ENCODE data around the gene CEBPE.

The CEBPE gene

DNA sequence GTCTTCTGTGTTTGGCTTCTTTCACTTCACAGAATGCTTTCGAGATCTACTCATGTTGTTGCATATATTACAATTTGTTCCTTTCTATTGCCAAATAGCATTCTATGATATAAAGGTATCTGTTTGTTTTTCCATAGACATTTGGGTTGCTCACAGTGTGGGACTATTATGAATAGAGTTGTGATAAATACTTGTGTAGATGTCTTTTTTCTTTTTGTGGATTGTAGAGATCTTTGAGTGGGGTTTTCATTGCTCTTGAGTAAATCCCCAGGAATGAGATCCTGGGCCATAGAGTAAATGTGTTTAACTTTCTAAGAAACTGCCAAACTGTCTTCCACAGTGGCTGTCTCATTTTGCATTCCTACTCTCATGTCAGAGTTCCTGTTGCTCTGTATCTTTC, 24.9 kb upstream of the CEBPE start:
- no peak for DNase-seq (ENCODE audit: low read depth in 2 of 2)

DNA sequence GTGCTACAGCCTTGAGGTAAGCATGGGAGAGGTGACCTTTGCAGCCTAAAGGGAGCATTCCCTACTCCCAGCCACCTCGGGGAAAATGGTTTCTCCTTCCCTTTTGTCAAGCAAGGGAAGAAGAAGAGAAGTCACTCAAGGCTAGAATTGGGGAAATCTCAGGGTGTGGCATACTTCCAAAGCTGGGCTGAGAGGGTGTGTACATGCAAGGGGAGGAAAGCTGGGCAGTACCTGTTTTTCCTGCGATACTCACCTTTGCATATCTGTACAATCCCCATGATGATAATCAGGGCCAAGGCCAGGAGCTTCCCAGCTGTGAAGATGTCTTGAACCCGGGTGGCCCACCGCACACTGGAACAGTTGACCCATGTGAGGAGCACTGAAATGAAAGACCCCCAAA, 23.8 kb upstream of the CEBPE start:
- DNase-seq (ENCODE audit: low read depth in 2 of 2), result no peak

DNA sequence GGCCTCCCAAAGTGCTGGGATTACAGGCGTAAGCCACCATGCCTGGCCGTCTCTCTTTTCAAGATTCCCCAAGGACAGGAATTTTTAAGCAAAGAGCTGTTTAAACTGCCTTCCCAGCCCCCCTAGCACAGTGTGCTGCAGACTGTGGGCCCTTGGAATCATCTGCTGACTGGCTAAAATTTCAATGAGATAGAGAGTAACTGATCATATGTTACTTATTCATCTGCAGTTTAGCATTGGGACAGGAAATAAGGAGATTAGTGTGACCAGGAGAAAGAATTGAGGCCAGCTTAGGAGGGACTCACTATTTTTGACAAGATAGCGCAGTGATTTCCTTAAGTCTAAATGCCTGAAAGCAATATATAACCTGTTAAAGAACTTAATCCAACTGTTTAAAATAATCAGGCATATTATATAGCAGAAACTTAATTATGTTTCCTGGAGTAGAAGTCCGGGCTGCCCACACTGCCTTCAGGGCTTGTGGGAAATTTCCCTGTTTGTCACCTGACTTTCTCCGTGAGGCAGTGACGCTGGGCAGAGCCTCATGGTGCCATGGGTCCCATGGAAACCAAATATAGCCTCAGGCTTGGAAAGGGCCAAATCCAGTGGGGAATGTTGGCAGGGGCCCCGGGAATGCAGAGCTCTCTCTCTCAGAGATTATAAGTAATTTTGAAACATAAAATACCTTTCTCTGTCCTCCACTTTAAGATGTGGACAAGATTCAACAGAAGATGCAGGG, 22.8 kb upstream of the CEBPE start:
- no peak for DNase-seq (ENCODE audit: low read depth in 2 of 2)

DNA sequence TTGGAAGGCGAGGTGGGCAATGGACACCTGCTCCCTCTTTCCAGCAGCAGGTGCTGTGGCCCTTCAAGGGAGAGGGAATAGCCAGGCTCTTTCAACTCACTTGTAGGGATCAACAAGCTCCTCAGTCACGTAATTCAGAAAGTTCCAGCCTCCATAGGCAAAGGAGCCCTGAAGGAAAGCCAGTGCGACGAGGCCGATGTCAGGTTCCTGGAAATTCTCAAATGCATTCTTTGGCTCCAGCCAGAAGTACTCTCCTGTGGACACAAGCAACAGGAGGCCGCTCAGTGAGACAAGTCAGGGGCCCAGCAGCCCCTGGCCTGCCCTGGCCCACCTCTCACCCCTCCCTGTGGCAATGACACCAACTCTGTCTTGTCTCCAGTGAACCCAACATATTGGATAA, 21.3 kb upstream of the CEBPE start:
- no peak for DNase-seq (ENCODE audit: low read depth in 2 of 2)

DNA sequence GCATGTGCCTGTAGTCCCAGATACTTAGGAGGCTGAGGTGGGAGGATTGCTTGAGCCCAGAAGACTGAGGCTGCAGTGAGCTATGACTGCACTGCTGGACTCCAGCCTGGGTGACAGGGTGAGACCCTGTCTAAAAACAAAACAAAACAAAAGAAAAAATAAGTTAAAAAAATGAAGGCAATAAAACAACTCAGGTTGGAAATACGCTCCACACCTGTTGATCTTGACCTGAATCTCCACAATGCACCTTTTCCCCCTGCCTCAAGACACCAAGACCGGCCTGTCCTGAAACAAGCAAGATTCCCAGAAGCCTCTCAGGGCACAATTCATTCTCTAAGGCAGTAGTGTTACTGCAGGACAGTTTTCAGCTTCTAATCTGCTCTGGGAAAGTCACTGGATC, 20.8 kb upstream of the CEBPE start:
- DNase-seq (ENCODE audit: low read depth in 2 of 2), result no peak

DNA sequence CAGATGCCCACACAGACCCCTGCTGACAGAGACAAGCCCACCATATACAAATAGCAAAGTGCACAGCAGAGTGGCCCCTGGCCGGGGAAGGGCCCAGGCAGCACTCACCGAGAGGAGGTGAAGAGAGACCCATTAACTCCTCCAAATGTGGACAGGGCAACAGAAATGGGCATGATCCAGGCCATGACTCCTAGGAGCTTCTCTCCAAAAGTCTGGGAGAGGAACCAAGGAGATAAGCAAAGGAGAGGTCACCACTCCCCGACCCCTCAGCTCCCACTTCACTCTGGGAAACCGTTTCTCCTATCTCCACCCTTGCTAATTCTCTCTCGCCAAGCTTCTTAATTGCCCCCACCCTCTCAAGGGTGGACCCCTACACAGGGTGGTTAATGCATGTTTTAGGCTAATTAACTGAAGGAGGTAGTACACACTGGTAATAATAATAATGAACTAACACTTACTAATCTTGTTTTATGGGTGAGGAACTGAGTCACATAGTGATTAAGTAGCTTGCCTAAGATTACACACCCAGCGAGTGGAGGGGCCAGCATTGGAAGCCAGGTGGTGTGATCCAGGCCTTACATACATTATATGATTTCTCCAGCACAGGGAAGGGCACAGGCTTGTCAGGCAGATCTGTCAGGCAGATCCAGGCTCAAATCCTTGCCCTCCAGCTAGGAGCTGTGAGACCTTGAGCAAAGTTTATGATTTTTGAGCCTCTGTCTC, 18.9 kb upstream of the CEBPE start:
- DNase-seq (ENCODE audit: low read depth in 2 of 2), result no peak

DNA sequence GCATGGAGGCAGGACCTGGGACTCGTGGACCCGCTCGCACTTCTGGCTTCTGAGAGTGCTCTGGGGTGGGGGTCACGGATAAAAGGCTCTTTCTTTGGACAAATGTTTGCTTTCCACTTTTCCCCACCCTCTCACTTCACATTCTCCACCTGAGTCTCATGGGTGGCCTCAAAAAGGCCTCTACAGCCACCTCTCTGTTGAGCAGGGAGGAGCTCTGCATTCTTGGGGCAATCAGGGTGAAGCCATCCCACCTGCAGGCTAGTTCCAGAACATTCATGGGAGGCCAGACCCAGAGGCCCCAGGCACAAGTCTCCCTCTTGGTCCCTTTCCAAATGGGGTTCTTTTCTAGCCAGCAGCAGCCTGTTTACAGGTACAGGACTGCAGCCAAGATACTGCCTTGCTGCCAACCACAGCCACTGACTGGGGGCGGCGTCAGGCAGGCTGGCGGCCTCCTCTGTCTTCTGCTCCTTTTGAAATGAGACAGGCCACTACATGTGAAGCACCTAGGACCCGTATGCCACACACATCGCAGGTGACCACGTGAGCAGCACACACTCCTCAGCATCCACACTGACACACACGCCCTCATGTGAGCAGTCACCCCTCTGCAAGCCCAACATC, 18.2 kb upstream of the CEBPE start:
- DNase-seq (ENCODE audit: low read depth in 2 of 2), result no peak

DNA sequence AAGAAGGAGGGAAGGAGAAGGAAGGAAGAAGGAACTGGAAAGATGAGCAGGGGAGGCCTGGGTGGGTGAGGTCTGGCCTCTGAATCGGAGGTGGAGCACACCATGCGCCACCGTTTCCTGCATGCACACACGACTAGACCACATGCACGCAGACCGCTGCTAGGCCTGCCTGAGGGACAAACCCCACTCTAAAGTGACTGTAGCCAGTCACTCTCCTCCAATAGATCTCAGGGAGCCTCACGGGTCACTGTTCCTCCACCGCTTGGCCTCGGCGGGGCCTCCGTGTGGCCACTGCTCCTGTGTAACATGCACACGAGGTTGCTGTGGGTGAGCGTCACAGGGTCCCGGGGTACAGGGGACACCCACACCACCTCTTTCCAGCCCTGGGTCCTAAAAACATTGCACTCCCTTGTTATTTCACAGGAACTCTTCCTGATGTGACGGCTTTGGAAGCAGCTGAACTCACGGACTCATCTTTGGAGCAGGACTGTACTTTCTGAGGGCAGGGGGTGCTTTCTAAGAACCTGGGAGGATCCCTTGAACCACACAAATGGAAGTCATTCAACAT, 17.6 kb upstream of the CEBPE start:
- no peak for DNase-seq (ENCODE audit: low read depth in 2 of 2)

DNA sequence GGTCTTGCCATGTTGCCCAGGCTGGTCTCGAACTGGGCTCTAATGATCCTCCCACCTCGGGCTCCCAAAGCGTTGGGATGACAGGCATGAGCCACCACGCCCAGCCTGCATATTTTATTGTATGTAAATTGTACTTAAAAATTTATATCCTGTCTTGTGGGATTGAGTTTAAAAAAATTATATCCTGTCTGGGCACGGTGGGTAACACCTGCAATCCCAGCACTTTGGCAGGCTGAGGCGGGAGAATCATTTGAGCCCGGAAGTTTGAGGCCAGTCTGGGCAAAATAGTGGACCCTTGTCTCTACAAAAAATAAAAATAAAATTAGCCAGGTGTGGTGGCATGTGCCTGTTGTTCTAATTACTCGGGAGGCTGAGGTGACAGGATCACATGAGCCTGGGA, 13.9 kb upstream of the CEBPE start:
- DNase-seq (ENCODE audit: low read depth in 2 of 2), result no peak

DNA sequence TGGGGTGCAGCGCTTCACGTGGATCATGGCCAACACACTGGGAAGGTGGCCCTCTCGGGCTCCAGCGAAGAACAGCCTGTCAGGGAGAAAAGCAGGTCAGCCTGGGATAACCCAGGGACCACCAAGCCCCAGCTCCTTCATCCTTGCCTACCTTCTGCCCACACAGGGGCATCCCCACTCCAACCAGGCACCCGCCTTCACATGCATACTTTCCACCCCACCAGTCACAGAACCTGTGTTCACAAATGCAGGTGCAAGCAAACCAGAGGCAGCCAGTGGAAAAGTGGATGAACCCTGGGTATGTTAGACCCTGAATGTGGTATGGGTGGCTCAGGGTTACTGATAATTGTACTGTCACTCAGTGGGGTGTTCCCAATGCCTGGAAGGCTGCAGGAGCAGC, 12.4 kb upstream of the CEBPE start:
- no peak for DNase-seq (ENCODE audit: low read depth in 2 of 2)

DNA sequence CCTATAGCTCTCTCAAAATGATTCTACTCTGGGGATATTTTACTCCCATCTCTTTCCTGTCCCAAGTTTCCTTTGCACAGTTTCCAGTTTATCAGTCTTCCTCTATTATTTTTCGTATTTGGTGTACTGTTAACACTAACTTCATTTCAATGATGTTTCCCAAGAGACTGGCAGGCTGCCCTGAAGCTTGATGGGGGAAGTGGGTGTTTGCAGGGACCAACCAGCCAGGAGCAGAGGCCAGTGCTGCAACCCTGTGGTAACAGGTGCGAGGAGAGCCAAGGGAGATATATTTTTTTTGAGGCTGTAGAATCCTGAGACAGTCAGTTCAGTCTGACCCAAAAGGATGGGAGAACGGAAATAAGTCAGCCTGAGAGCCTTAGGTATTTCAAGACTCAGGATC, 11.8 kb upstream of the CEBPE start:
- DNase-seq (ENCODE audit: low read depth in 2 of 2), result no peak

DNA sequence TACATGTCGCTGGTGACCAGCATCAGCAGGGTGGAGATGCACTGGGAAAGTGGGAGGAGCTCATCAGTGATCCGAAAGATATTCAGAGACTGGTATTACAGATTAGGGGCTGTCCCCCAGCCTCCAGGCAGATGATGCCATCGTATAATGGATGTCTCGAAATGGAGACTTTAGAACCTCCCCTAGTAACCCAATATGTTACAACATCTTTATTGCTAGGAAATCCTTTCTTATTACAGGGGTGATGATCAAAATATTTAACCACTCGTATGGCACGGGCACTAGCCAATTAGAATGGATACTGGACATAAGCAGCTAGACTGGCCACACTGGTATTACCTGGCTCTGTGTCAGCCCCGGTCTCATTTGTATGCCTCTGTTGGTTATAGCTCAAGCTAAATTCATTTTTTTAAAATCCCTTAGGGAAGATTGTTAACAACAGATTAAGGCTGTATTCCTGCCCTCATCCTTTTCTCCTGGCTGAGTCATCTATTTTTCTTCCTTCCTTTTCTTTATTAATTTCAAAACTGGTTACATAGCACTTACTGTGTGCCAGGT, 10.8 kb upstream of the CEBPE start:
- no peak for DNase-seq (ENCODE audit: low read depth in 2 of 2)

DNA sequence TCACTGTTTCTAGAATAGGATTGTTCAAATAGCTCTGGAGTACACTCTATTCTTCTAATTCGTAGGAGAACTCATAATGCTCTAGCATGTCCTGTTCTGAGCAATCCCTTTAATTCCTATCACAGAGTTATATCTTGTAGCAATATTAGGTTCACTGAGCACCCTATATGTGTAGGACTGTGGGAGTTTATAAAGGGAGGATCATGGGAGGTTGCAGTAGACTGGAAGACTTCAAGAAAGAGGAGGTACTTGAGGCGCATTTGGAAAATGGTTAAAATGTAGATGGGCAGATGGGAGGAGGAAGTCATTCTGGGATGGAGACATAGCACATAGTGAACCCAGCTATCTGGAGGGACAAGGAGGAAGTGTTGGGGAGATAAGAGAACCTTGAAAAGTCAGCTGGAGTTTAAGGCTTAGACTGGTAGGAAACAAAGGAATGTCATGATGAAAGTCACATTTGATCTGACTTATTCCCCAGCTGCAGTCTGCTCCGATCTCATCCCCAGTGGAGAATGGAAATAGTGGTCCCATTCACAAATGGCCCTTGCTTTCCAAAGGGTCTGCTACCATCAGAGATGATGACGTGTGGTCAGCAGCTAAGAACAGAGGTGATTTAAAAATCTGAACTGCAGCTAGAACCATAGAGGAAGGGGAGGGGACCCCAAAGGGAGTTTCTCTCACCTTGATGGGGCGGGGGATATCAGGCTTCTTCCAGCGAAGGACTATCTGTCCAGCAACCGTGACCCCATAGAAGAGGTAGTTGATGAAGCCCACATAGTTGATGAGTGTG, 10.1 kb upstream of the CEBPE start:
- no peak for DNase-seq (ENCODE audit: low read depth in 2 of 2)

DNA sequence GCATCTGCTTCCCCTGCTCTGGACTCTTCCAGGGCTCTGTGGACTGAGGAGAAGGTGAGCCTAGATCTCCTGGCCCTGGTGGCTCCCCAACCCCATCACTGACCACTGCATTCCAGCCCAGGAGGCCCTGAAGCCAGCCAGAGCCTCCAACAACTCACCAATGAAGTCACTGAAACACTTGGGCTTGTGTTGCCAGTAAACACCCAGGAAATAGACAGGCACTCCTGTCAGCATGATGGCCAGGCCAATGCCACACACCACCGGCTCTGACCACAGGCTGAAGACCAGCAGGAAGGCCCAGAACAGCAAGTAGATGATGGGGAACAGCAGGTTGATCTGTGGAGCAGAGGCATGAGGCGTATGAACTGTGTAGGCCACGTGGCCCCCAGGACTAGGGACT, 8.8 kb upstream of the CEBPE start:
- no peak for DNase-seq (ENCODE audit: low read depth in 2 of 2)

DNA sequence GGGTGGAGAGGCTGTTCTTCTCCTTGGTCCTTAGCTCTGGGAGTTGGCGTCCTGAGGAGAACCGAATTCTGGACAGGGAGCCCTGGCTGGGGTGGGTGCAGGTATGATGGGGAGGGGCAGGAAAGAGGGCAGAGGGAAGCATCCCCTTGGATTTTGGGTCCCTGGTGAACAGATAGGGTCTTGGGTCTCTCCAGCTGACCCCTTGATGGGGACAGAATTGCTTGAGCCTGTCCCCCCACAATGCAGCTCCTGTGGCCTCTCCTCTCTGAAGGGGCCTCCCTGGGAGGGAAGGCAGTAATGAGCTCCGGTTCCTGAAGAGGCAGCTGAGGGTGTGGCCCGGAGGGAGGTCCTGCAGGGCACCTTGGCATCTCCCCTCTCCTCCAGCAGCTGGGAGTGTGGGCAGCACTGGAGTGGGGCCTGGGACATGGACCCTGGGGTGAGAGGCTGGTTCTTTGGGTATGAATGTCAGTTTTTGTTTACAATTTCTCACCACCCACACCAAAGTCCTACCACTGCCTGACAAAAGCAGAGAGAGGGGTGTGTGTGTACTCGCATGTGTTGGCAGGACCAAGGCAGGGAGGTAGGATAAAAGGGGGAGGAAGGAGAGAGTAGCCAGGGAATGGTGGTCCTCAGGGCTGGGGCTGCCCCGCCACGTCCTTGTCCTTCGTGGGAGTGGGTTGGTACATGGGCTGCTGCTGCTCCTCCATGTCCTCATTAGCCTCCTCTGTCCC, 7.7 kb upstream of the CEBPE start:
- DNase-seq (ENCODE audit: low read depth in 2 of 2), result no peak

DNA sequence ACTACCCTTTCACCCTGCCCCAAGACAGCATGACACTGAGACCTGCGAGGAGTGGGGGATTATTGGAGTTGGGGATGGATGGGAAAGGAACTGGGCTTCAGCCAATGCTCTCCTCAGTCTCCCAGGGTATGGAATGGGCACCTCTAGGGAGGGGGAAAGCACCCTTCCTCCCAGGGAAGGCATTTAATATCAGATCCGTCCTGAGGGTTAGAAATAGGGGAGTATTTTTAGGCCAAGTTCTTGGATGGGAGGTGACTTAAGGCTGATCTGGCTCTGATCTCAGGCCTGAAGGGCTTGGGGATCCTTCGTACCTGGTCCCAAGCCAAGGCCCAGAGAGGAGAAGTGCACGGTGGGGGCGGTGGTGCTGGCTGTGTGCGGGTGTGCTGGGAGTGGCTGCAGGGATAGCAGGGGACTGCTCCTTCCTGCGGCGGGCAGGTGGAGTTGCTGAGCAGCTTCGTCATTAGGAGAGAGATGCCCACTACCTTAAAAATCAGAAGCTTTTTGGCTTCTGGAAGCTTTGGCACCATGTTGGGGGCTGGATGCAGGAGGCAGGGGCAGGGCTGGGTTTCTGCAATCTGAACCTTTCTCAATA, 7.0 kb upstream of the CEBPE start:
- no peak for DNase-seq (ENCODE audit: low read depth in 2 of 2)

DNA sequence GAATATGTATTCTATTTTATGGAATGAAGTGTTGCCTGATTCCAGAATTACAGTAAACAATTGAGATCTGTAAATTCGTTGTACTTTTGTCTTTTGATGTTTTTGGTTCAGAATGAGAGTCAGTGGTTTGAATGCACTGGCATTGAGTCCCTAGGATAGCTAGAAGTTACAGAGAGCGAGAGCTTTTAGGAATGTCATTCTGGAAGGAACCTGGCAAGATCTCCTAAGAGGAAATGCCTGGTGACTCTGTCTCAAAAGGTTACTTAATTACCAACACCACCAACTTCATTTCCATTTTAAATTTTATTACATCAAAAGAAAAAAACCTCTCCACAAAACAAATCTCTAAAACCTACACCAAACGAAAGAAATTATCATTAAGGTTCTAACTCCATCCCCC, 6.0 kb upstream of the CEBPE start:
- no peak for DNase-seq (ENCODE audit: low read depth in 2 of 2)

DNA sequence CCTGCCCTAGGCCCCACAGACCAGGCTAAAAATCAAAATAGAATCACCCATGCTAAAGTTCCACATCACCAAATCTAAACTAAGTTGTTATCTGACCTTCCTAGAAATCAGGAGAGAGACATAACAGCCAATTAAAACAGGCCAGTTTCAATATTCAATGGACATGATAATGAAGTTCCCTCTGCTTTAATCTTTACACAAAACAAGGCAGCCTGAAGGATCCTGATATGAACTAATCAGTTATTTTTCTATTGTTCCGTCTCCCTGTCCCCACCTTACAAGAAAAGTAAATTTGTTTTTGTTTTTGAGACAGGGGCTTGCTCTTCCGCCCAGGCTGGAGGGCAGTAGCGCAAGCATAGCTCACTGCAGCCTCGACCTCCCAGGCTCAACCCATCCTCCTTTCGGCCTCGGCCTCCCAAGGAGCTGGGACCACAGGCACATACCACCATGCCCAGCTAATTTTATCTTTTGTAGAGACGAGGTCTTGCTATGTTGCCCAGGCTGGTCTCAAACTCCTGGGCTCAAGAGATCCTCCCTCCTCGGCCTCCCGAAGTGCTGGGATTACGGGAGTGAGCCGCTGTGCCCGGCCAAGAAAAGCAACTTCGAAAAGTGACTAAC, 5.4 kb upstream of the CEBPE start:
- DNase-seq (ENCODE audit: low read depth in 2 of 2), result no peak

DNA sequence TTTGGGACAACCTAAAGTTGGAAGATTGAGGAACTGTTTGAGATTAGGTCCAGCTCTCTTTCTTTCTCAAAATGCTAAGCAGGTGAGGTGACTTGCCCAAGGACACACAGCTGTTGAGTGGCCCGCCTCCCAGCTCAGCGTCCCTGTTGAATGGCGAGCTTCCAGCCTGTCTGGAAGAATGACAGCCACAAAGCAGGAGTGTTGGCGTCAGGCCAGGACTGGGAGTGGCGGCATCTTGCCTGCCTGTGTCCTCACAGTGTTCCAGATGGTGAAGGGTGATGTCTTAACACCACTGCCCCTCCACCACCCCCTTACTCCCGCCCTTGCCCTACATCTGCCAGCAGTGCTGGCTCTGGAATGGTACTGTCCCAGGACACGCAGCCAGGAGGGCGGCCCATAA, 4.4 kb upstream of the CEBPE start:
- DNase-seq (ENCODE audit: low read depth in 2 of 2), result no peak

DNA sequence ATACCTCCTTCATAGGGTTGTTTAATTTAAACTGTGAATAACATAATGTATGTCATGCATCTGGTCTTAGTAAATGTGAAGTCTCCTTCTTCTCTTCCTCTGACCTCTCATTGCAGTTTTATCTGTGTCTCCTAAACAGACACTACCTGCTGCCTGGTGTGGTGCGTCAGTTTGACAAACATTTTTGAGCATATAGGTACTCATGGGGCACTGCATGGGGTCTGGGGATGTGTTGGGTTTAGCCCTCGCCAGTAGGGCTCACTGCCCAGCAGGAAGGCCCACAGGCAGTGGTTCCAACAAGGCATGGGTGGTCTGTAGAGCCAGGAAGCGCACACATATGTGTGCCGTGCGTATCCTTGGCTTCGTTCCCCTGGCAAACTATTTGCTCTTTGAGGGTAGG, 3.0 kb upstream of the CEBPE start:
- no peak for DNase-seq (ENCODE audit: low read depth in 2 of 2)

All from stimulated activated CD4-positive, alpha-beta T cell treated with anti-CD3 and anti-CD28 coated beads, Interleukin-15, amount 100 ng/mL, for 48 hours (primary cell).